Stimulated activated CD8-positive, alpha-beta memory T cell treated with anti-CD3 and anti-CD28 coated beads, Interleukin-12 subunit alpha, Interleukin-12 subunit beta, amount 100 ng/mL, for 24 hours (primary cell): ENCODE data around the gene CCDC78.

Experiments
- DNase-seq: peaks from one replicate; pipeline ENCODE4 v3.0.0-alpha.2; 2020; ENCODE audit errors: extremely low read depth

CCDC78 gene

DNA sequence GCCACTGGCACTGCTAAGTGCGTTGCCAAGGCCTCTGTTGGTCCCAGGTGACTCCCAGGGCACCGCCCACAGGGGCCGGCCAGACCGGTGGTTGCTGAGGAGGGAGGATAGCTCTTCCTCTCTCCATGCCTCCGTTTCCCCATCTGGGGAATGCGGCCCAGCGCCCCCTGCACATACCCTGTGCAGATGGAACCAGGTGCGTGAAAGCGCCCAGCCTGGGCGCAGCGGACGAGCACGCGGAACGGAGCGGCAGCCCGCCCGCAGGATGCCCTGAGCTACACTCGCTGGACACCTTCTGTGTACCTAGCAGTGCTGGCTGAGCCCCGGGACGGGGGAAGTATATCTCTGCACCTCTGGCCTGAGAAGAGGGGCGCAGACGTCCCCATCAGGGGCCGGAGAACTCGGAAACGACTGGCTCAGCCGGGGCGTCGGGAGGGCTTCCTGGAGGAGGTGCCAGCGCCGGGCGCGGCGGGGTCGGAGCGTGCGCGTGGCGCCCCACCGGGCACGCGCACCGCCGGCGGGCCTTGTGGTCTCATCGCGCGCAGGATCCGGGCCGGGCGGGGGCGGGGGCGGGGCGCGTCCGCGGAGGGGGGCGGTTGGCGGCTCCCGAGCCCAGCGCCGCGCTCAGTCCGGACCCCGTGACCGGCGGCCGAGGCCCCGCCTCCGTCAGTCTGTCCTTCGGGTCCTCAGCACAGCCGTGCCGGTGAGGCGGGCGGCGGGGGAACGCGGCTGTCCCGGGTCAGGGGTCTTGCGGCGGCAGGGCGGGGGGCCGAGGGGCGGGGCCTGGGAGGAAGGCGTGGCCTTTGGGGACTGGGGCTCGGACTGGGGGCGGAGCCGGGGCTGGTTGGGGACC, at the start of gene CCDC78, which contains the start of gene HAGHL:
CCDC78 (minus strand) TSS at position 6 of the 853 bp plus-strand sequence. CDS start 76 bp downstream, outside the sequence.
HAGHL (plus strand) TSS at position 669 of the 853 bp plus-strand sequence. CDS start 404 bp downstream, outside the sequence.
- DNase-seq: no peak

DNA sequence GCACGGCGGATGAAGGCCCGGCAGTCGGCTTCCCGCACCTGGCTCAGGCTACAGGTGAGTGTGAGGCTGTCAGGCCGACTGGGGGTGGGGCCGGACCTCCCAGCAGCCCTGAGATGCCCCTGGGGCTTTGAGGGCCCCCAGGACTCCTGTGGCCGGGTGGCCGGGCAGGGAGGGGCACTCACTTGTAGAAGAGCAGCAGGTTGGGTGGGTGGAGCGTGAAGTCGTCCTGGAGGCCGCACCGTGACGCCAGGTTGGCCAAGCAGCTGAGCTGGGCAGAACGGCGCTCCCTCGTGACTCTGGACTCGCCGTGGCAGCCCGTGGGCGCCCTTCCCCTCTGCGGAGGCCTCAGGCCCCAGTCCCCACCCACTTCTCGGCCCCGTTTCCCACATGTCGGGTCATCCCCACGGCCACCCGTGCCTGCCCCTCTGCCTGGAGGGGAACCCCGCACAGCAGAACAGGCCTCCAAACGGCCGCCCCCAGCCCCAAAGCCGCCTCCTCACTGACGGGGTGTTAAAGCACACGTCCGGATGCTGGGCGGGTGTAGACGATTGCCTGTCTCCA, 49.1 kb upstream of the CCDC78 start:
- DNase-seq: no peak

DNA sequence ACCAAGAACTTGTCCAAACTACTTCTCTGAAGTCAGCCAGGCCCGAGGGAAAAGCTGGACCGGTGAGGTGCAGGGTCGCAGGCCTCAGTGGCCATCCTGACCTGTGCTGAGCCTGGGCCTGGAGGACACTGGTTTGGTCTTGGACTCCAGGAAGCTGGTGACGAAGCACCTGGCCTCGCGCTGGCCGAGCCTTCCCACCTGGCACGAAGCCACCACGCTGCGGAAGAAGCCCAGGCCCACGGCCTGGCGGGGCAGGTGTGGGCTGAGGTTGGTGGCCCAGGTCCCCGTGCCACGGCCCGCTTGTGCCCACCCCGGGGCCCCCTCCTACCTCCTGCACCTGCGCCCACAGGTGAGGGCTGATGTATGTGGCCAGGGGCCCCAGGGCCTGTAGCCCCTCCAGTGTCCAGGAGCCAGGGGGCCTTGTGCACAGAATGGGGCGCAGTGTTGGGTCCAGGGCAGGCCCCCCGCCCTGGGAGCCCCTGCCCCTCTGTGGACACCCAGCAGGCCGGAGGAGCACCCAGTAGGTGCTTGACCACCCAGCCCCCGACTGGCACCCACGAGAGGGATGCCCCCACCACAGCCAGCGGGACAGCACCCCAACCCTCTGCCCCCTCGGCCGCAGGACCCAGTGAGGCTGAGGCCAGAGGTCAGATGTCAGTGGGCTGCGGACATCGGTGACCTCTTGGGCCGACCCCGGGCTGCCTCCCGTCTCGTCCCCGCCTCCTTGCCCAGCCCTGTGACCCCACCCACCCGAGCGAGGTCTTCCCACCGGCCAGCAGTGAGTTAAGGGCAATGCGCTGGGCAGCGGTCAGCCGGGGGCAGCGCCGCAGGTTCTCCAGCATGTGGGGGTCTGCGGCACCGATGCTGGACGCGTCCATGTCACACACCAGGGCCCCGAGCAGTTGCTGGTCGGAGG, 48.1 kb upstream of the CCDC78 start:
- no peak for DNase-seq

DNA sequence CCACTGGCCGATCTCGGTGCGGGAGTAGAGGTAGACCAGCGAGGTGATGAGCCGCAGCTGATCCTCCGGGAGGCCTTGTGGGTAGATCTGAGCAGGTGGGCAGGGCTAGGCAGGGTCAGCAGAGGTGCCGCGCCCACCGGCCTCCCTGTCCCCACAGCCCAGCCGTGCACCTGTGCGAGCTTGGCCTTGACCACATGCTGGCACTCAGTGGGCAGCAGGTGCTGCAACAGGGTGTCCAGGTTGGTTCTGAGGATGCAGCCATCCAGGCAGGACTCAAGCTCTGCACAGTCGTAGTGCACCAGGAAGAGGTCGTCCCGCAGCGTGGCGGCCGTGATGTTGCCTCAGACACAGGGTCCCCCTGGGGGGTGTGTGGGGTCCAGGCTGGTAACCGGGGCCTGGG, 46.7 kb upstream of the CCDC78 start:
- DNase-seq: no peak

DNA sequence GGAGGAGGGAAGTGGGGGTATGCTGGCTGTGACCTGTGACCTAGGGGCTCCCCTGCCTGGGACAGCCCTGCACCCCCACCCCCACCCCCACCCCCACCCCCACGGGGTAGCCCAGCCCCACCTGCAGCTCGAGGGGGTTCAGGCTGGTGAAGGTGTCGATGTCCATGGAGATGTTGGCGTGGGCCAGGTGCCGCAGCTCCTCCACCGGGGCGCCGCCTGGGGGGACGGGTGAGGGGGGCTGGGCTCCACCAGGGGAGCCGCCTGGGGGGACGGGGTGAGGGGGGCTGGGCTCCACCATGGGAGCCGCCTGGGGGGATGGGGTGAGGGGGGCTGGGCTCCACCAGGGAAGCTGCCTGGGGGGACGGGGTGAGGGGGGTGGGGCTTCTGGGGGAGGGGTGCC, 44.2 kb upstream of the CCDC78 start:
- no peak for DNase-seq

DNA sequence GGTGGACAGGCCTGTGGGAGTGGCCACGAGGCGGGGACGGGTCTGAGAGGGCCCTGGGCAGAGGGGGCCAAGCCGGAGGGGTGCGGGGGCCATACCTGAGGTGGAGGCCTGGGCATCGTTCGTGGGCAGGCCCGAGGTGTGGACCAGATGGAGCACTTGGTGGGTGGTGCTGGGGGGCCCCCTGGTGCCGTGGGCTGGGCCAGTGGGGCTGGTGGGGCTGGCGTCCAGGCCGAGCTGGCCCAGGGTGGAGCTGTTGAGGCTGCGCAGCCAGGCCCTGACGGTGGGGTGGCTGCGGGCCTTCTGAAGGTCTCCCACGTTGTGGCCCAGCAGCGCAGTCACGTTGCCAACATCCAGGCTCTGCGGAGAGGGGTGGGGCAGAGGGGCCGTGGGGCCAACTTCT, 43.7 kb upstream of the CCDC78 start:
- no peak for DNase-seq

DNA sequence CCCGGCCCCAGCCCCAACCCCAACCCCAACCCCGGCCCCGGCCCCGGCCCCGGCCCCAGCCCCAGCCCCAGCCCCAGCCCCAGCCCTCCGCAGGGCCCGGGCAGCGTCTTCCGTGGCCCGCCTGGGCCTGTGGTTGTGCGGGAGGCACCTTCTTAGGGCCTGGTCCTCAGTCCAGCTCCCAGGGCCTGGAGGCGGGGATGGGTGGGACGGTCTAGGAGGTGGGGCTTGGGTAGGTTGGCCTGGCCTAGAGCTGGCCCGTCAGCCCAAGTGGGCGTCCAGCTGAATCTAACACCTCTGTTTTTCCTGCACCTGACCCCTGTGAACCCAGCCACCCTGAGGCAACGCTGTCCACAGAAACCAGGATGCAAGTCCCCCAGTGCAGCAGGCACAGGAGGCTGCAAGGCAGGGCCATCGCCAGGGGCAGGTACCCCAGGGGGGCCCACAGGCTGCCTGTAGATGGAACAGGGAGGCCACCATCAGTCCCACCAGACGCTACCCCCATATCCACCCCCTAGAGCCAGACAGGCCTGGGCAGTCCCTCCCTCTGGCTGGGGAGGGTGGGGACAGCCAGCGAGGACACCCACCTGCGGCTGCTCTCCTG, 43.0 kb upstream of the CCDC78 start:
- DNase-seq: no peak

DNA sequence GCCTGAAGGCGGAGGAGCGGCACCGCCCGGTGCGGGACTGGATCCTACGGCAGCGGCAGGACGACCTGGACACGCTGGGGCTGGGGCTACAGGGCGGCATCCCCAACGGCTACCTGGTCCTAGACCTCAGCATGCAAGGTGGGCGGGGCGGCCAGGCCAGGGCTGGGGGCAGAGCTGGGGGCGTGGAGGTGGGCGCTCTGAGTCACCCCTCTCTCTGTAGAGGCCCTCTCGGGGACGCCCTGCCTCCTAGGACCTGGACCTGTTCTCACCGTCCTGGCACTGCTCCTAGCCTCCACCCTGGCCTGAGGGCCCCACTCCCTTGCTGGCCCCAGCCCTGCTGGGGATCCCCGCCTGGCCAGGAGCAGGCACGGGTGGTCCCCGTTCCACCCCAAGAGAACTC, 42.2 kb upstream of the CCDC78 start:
- no peak for DNase-seq

DNA sequence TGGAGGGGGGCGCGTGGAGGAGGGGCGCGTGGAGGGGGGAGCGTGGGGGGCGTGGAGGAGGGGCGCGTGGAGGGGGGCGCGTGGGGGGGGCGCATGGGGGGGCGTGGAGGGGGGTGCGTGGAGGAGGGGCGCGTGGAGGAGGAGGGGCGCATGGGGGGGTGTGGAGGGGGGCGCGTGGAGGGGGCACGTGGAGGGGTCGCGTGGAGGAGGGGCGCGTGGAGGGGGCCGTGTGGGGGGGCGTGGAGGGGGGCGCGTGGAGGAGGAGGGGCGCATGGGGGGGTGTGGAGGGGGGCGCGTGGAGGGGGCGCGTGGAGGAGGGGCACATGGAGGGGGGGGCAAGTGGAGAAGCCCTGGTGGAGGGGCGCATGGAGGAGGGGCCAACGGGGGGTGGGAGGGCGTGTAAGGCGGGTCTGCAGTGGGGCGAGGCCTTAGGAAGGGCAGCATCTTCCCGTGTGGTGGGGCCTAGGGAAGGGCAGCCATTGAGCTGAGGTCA, 41.5 kb upstream of the CCDC78 start:
- DNase-seq: no peak

DNA sequence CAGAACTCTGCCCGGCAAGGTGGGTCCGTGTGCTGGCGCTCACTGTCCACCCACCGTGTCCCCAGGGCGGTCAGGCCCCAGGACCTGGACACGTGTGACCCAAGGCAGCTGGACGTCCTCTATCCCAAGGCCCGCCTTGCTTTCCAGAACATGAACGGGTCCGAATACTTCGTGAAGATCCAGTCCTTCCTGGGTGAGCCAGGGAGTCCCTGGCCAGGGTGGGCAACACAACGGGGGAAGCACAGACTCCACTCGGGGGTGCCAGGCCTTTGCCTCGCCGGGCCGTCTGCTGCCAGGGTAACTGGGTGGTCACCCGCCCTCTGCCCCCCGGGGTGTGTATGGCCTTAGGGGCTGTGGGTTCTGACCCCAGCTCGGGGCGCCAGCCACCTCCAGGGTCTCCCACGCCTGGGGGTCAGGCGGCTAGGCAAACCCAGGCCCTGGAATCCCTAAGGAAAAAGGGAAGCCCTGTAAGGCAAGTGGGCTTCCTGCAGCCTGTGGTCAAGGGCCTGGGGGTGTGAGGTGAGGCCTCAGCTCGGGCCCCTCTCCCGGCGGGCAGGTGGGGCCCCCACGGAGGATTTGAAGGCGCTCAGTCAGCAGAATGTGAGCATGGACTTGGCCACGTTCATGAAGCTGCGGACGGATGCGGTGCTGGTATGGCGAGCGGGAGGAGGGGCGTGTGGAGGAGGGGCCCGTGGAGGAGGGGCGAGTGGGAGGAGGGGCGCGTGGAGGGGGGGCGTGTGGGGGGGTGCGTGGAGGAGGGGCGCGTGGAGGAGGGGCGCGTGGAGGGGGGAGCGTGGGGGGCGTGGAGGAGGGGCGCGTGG, 40.8 kb upstream of the CCDC78 start:
- no peak for DNase-seq

DNA sequence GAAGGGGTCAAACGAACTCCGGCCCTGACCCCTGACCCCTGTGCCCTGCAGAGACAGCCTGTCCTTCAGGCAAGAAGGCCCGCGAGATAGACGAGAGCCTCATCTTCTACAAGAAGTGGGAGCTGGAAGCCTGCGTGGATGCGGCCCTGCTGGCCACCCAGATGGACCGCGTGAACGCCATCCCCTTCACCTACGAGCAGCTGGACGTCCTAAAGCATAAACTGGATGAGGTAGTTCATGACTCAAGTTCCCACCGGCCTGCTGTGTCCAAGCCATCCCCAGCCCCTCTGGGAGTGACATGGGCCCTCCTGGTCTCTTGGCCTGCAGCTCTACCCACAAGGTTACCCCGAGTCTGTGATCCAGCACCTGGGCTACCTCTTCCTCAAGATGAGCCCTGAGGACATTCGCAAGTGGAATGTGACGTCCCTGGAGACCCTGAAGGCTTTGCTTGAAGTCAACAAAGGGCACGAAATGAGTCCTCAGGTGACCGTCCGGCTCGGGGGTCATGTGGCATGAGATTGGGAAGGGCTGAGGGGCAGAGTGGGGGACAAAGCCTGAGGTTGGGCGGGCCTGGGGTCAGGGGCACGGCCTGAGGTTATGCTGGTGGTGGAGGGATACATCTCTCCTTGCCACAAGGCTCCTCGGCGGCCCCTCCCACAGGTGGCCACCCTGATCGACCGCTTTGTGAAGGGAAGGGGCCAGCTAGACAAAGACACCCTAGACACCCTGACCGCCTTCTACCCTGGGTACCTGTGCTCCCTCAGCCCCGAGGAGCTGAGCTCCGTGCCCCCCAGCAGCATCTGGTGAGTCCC, 40.0 kb upstream of the CCDC78 start:
- DNase-seq: no peak

DNA sequence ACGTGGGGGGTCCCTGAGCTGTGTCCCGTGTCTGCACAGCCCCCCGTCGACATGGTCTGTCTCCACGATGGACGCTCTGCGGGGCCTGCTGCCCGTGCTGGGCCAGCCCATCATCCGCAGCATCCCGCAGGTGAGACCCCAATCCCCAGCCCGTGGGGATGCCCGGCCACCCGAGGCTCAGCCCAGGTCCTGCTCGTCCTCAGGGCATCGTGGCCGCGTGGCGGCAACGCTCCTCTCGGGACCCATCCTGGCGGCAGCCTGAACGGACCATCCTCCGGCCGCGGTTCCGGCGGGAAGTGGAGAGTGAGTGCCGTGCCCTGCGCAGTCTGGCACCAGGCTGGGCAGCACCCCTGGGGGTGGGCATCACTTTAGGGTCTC, 39.2 kb upstream of the CCDC78 start:
- no peak for DNase-seq

DNA sequence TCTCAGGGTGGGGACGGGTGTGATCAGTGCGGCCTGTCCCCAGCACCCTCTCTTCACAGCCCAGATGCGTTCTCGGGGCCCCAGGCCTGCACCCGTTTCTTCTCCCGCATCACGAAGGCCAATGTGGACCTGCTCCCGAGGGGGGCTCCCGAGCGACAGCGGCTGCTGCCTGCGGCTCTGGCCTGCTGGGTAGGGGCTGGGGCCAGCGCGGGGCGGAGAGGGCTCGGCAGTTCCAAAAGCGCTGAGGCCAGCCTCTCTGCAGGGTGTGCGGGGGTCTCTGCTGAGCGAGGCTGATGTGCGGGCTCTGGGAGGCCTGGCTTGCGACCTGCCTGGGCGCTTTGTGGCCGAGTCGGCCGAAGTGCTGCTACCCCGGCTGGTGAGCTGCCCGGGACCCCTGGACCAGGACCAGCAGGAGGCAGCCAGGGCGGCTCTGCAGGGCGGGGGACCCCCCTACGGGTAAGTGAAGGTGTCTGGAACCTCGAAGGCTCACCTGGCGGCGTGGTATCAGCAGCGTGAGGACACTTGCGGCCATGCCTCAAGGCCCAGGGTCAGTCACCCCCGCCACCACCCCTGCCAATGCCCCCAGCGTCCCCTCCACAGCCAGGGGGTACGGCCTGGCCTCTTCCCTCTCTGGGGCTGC, 38.7 kb upstream of the CCDC78 start:
- DNase-seq: no peak

DNA sequence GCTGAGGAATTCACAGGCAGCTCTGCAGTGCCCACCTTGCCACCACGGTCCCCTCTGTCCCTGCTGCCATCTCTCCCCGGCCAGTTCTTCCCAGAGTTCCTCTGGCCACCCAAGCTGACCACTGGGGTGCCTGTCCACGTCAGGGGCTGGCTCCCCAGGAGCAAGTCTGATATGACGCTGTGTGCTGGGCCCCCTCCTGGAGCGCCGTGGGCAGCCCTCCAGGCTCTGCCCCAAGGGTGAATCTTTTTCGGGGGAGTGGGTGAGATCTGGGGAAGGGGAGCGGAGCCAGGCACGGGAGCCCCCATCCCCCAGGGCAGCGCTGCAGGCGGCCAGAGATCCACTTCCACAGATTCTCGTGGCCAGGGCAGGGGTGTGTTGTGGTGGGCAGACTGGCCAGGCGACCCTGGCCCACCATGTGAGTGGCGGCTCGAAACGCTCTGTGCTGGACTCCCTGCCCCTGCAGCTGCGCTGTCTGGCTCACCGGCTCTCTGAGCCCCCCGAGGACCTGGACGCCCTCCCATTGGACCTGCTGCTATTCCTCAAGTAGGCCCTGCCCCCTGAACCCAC, 38.0 kb upstream of the CCDC78 start:
- no peak for DNase-seq

DNA sequence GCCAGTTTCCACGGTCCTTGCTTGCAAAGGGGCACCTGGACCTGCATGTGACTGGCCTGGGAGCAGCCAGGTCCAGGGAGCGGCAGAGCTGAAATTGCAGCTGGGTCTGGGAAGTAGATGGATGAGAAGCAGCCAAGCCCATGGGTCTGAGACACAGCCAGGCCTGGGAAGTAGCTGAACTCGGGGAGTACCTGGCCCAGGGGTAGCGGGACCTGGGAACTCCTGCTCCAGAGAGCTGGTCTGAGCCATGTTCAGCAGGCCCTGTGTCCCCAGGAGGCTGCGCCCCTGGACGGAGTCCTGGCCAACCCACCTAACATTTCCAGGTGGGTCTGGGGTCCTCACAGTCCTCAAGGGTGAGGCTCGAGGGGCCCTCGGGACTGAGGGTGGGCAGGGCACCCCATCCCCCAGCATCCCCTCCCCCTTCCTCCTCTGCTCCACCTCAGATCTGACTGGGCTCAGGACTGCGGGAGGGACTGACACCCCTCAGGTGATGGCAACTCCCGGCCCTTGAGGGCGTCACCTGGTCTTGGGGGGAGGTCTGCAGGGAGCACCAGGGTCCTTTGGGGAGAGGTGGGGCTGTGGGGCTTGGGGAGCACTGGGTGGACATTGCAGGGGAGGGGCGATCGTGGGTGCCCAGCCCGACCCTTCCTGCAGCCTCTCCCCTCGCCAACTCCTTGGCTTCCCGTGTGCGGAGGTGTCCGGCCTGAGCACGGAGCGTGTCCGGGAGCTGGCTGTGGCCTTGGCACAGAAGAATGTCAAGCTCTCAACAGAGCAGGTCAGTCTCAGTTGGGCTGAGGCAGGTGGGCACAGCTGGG, 37.3 kb upstream of the CCDC78 start:
- DNase-seq: no peak

DNA sequence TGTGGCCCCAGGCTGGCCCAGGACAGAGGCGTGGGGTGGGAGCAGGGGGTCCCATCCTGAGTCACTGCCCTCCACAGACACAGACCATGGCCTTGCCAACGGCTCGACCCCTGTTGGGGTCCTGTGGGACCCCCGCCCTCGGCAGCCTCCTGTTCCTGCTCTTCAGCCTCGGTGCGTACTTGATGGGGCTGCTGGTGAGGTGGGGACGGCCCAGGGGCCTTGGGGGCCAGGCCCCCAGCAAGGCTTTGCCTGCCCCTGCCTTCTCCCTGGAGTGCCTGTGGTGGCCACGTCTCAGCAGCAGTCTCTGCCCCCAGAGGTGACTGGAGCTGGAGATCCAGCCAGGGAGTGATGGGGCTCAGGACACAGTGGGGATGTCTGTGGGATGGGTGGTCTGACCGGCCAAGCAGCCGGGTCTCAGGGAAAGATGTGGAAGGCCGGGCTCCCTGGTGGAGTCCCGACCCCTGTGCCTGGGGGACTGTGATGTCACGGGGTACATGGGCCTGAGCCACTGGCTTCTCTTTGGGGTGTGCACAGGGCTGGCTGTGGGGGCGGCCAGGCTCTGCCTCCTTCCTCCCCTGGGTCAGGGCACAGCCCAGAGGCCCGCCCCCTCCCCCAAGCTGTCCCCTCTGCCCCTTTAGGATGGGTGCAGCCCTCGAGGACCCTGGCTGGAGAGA, 36.5 kb upstream of the CCDC78 start:
- no peak for DNase-seq

DNA sequence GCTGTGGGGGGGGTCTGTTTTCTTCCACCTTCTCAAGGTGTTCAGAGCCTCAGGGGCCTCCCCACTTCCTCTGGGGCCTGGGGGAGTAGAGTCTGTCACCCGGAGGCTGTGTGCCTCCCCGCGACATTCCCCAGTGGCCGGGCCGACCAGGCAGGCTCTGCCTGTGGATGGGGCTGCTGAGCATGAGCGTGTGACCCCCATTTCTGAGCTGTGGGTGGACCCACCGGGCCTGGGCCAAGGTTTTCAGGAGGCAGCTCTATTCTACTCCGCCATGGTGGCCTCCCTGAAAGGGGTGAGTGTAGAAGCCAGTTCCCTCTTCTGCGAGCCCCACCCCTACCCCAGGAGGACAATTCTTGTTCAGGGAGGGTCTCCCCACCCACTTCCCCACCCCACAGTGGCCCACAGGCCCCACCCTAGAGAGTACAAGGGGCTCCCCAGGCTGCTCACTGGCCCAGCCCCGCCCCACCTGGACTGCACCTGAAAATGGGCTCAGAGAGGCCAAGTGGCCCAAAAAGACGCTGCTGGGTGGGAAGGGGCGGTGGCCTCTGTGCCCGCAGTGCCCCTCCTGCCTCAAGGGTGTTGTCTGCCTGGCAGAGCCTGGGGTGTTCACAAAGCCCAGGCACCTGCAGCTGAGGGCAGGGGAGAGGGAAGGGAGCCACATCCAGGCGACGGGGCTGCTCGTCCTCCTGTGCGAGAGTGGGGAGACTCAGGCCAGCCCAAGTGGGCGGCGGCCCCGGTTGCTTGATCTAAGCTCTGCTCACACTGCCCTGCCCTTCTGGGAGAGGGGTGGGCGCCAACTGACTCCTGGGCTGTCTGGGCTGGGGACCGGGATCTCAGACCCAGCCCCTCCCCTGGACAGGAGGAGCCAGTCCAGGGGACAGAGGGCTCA, 35.6 kb upstream of the CCDC78 start:
- DNase-seq: no peak
